Mesendoderm (in vitro differentiated cells): ENCODE results near the gene GMDS.

Experiments
- DNase-seq: peaks from one replicate; pipeline ENCODE4 v3.0.0; 2013
- H2AK5ac ChIP-seq: 2 replicates; pipeline ENCODE4 v1.6.1; 2013; ENCODE audit warnings: low read length, inconsistent platforms
- H2BK120ac ChIP-seq: 2 replicates; pipeline ENCODE4 v1.6.1; 2013; ENCODE audit warnings: low read depth, mild to moderate bottlenecking, low read length, moderate library complexity, mixed read lengths
- H2BK15ac ChIP-seq: replicated peaks from 2 replicates; pipeline ENCODE4 v1.6.1; 2013; ENCODE audit warnings: low read depth, mild to moderate bottlenecking, moderate library complexity
- H2BK5ac ChIP-seq: 2 replicates; pipeline ENCODE4 v1.6.1; 2013; ENCODE audit warnings: low read length, inconsistent platforms
- H3K18ac ChIP-seq: 2 replicates; pipeline ENCODE4 v1.6.1; 2013; ENCODE audit warnings: mild to moderate bottlenecking, low read length, mixed read lengths
- H3K23ac ChIP-seq: one replicate; pipeline ENCODE4 v1.6.1; 2013; ENCODE audit warnings: low read length
- H3K27ac ChIP-seq: 2 replicates; pipeline ENCODE4 v1.5.1; 2013; ENCODE audit warnings: low read depth, mild to moderate bottlenecking, inconsistent platforms, low read length, moderate library complexity
- H3K27me3 ChIP-seq: 2 replicates; pipeline ENCODE4 v1.6.1; 2013; ENCODE audit warnings: low read length, control low read depth, mild to moderate bottlenecking, inconsistent platforms; ENCODE audit not compliant: insufficient read depth, poor library complexity
- H3K36me3 ChIP-seq: 2 replicates; pipeline ENCODE4 v1.6.1; 2013; ENCODE audit warnings: low read length, inconsistent platforms; ENCODE audit not compliant: control insufficient read depth, insufficient read depth
- H3K4ac ChIP-seq: one replicate; pipeline ENCODE4 v1.6.1; 2013; ENCODE audit warnings: low read depth, mild to moderate bottlenecking, low read length, moderate library complexity
- H3K4me1 ChIP-seq: 2 replicates; pipeline ENCODE4 v1.6.1; 2013; ENCODE audit warnings: low read depth, low read length, inconsistent platforms; ENCODE audit not compliant: control insufficient read depth
- H3K4me2 ChIP-seq: 2 replicates; pipeline ENCODE4 v1.6.1; 2013; ENCODE audit warnings: low read length
- H3K4me3 ChIP-seq: 2 replicates; pipeline ENCODE4 v1.5.1; 2013; ENCODE audit warnings: mild to moderate bottlenecking, low read length
- H3K56ac ChIP-seq: one replicate; pipeline ENCODE4 v1.6.1; 2013; ENCODE audit warnings: low read length
- H3K79me1 ChIP-seq: 2 replicates; pipeline ENCODE4 v1.6.1; 2013; ENCODE audit warnings: low read length, inconsistent platforms
- H3K79me2 ChIP-seq: 2 replicates; pipeline ENCODE4 v1.6.1; 2013; ENCODE audit warnings: mild to moderate bottlenecking, low read length; ENCODE audit not compliant: control insufficient read depth, insufficient read depth
- H3K9ac ChIP-seq: 2 replicates; pipeline ENCODE4 v1.6.1; 2013; ENCODE audit warnings: low read length, inconsistent platforms
- H4K5ac ChIP-seq: one replicate; pipeline ENCODE4 v1.6.1; 2013; ENCODE audit warnings: low read length
- H4K8ac ChIP-seq: one replicate; pipeline ENCODE4 v1.6.1; 2013; ENCODE audit warnings: low read depth, mild to moderate bottlenecking, control low read depth, low read length, moderate library complexity
- WGBS: extraction: QIAGEN DNeasy Blood & Tissue Kit; methylation state at CpG from one replicate; pipeline ENCODE4 v1.1.7; 2013; ENCODE audit warnings: low lambda C conversion rate, missing lambda C conversion rate; ENCODE audit not compliant: insufficient coverage; ENCODE audit errors: extremely low coverage; 5-methylcytosine and 5-hydroxymethylcytosine counted together

The GMDS gene

DNA sequence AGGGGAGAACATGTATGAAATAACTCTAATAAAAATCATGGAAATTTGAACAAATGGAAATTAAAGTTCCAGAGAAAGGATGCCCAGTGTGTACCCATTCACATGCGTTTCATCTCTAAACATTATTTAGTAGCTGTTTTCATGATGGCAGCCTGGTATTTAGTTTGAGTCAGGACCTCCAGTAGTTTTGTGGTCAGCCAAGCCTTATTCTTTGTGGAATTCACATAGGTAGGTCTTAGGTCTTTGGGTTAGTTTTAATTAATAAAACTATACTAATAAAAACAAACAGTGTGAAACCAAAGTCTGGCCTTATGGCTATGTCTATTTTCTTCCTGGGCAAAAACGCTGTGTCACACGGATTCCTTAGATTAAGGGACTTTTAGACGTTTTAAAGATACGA lies 497.9 kb downstream of the GMDS start:
- Histone ChIP-seq H2AK5ac (no peak overlapping the region), H3K27ac (no peak overlapping the region), H3K79me1 (no peaks in the 10 kb centered on the region), H3K18ac (no peak overlapping the region), H3K56ac (no peak overlapping the region), H3K9ac (no peak overlapping the region), H3K4me3 (no peak overlapping the region), H3K79me2 (no peaks in the 10 kb centered on the region), H4K8ac (no peak overlapping the region), H2BK15ac (no peak overlapping the region), H3K23ac (no peak overlapping the region), H2BK120ac (no peak overlapping the region), H3K4ac (no peak overlapping the region), H4K5ac (no peak overlapping the region), H3K36me3 (no peaks in the 10 kb centered on the region), H3K4me2 (no peak overlapping the region), H3K27me3 (no peaks in the 10 kb centered on the region), H3K4me1 (no peaks in the 10 kb centered on the region), H2BK5ac (no peak overlapping the region)
- no CpG with 5 or more reads among the region's 5 CpGs for WGBS
- DNase-seq = no peak

- Histone ChIP-seq H3K27me3 (no peaks in the 10 kb centered on the region), H4K8ac (no peak overlapping the region), H2AK5ac (no peak overlapping the region), H3K79me2 (no peaks in the 10 kb centered on the region), H3K4me1 (no peaks in the 10 kb centered on the region), H3K23ac (no peak overlapping the region), H3K27ac (no peak overlapping the region), H3K36me3 (no peaks in the 10 kb centered on the region), H3K18ac (no peak overlapping the region), H3K4me3 (no peak overlapping the region), H3K9ac (no peak overlapping the region), H2BK5ac (no peak overlapping the region), H4K5ac (no peak overlapping the region), H3K56ac (no peak overlapping the region), H2BK120ac (no peak overlapping the region), H3K79me1 (no peaks in the 10 kb centered on the region), H3K4ac (no peak overlapping the region), H2BK15ac (no peak overlapping the region), H3K4me2 (no peak overlapping the region)
- WGBS = no CpG with 5 or more reads among the region's 4 CpGs
- no peak for DNase-seq
These were observed 498.4 kb downstream of the GMDS start for GRCh38 chr6:1747003-1747402.

- H2BK120ac ChIP-seq = no peak overlapping the region
- H3K18ac ChIP-seq = no peak overlapping the region
- no peak overlapping the region for H3K4me3 ChIP-seq
- H4K8ac ChIP-seq = no peak overlapping the region
- H3K79me1 ChIP-seq = no peaks in the 10 kb centered on the region
- H3K79me2 ChIP-seq = no peaks in the 10 kb centered on the region
- DNase-seq = no peak
- no peak overlapping the region for H3K4ac ChIP-seq
- H2AK5ac ChIP-seq = no peak overlapping the region
- H2BK5ac ChIP-seq = no peak overlapping the region
- no peaks in the 10 kb centered on the region for H3K4me1 ChIP-seq
- H3K9ac ChIP-seq = no peak overlapping the region
- no peak overlapping the region for H2BK15ac ChIP-seq
- no peak overlapping the region for H4K5ac ChIP-seq
- H3K56ac ChIP-seq = no peak overlapping the region
- WGBS = no CpG with 5 or more reads among the region's 8 CpGs
- H3K27me3 ChIP-seq = no peaks in the 10 kb centered on the region
- H3K27ac ChIP-seq = no peak overlapping the region
- no peak overlapping the region for H3K23ac ChIP-seq
- H3K4me2 ChIP-seq = no peak overlapping the region
- no peaks in the 10 kb centered on the region for H3K36me3 ChIP-seq
These were observed 499.6 kb downstream of the GMDS start for GRCh38 chr6:1745814-1746213.

GRCh38 chr6:1744543-1744942 lies 500.9 kb downstream of the GMDS start:
- WGBS = no CpG with 5 or more reads among the region's 9 CpGs
- Histone ChIP-seq H3K4me2 (no peak overlapping the region), H4K5ac (no peak overlapping the region), H3K4me3 (no peak overlapping the region), H3K36me3 (no peaks in the 10 kb centered on the region), H3K23ac (no peak overlapping the region), H3K18ac (no peak overlapping the region), H3K27me3 (no peaks in the 10 kb centered on the region), H4K8ac (no peak overlapping the region), H3K27ac (no peak overlapping the region), H3K79me1 (no peaks in the 10 kb centered on the region), H3K9ac (no peak overlapping the region), H2BK5ac (no peak overlapping the region), H2BK15ac (no peak overlapping the region), H3K4me1 (no peaks in the 10 kb centered on the region), H3K4ac (no peak overlapping the region), H2BK120ac (no peak overlapping the region), H3K79me2 (no peaks in the 10 kb centered on the region), H2AK5ac (no peak overlapping the region), H3K56ac (no peak overlapping the region)
- no peak for DNase-seq

GRCh38 chr6:1739680-1740079 lies 505.7 kb downstream of the GMDS start:
- Histone ChIP-seq H2AK5ac (no peak overlapping the region), H3K4me2 (no peak overlapping the region)
- no CpG with 5 or more reads among the region's 2 CpGs for WGBS

GRCh38 chr6:1739220-1739619 lies 506.2 kb downstream of the GMDS start:
- Histone ChIP-seq H3K27me3 (no peaks in the 10 kb centered on the region), H3K9ac (no peak overlapping the region), H3K4ac (no peak overlapping the region), H2BK120ac (no peak overlapping the region), H2BK5ac (no peak overlapping the region), H3K4me3 (no peak overlapping the region), H3K56ac (no peak overlapping the region), H2BK15ac (no peak overlapping the region), H3K23ac (no peak overlapping the region), H3K18ac (no peak overlapping the region), H4K8ac (no peak overlapping the region), H3K79me1 (no peaks in the 10 kb centered on the region), H3K36me3 (no peaks in the 10 kb centered on the region), H3K79me2 (no peaks in the 10 kb centered on the region), H2AK5ac (no peak overlapping the region), H3K4me1 (no peaks in the 10 kb centered on the region), H4K5ac (no peak overlapping the region), H3K27ac (no peak overlapping the region), H3K4me2 (no peak overlapping the region)
- no CpG with 5 or more reads among the region's 9 CpGs for WGBS
- DNase-seq = no peak

More at GRCh38 chr6:1739680-1740079, 505.7 kb downstream of the GMDS start:
- Histone ChIP-seq H2BK120ac (no peak overlapping the region), H3K79me1 (no peaks in the 10 kb centered on the region), H3K27me3 (no peaks in the 10 kb centered on the region), H2BK5ac (no peak overlapping the region), H3K18ac (no peak overlapping the region), H4K8ac (no peak overlapping the region), H2BK15ac (no peak overlapping the region), H3K27ac (no peak overlapping the region), H3K4ac (no peak overlapping the region), H4K5ac (no peak overlapping the region), H3K4me1 (no peaks in the 10 kb centered on the region), H3K23ac (no peak overlapping the region), H3K56ac (no peak overlapping the region), H3K4me3 (no peak overlapping the region), H3K36me3 (no peaks in the 10 kb centered on the region), H3K79me2 (no peaks in the 10 kb centered on the region), H3K9ac (no peak overlapping the region)
- no peak for DNase-seq
